HepG2 (cell line): ENCODE results near the gene RAB3A.

Experiments used
- ARID2 ChIP-seq: sonication (generic); formaldehyde crosslinking; IDR thresholded peaks from 2 replicates; pipeline ENCODE4 v1.8.1; 2022; ENCODE audit warnings: mild to moderate bottlenecking, missing genetic modification reagents, borderline replicate concordance
- ATF7 ChIP-seq, 2 experiments: fragments of 450-650 bp in 1 of 2; sonication (generic) in 1 of 2; formaldehyde crosslinking in 1 of 2; IDR thresholded peaks; 2 replicates each; pipeline versions ENCODE4 v1.4.0 to v1.6.1; 2016 to 2020; ENCODE audit warnings: antibody characterized with exemption in 1 of 2, mild to moderate bottlenecking in 1 of 2, missing genetic modification reagents in 1 of 2
- ELF4 ChIP-seq: sonication (generic); formaldehyde crosslinking; IDR thresholded peaks from 2 replicates; pipeline ENCODE4 v1.5.0; 2020; ENCODE audit warnings: missing genetic modification reagents, mild to moderate bottlenecking, moderate library complexity, borderline replicate concordance
- SP1 ChIP-seq, 2 experiments: fragments of 450-650 bp in 1 of 2; sonication (generic) in 1 of 2; formaldehyde crosslinking in 1 of 2; IDR thresholded peaks; 2 replicates each; pipeline versions ENCODE4 v1.4.0 to v1.6.1; 2016 to 2020; ENCODE audit warnings: missing genetic modification reagents in 1 of 2
- ZFP82 ChIP-seq: sonication (generic); formaldehyde crosslinking; IDR thresholded peaks from 2 replicates; pipeline ENCODE4 v1.5.1; 2020; ENCODE audit warnings: mild to moderate bottlenecking, missing genetic modification reagents, borderline replicate concordance
- ZNF24 ChIP-seq: fragments of 450-650 bp; IDR thresholded peaks from 2 replicates; pipeline ENCODE4 v1.6.1; 2017; ENCODE audit warnings: antibody characterized with exemption, mild to moderate bottlenecking
- ZNF549 ChIP-seq: sonication (generic); formaldehyde crosslinking; IDR thresholded peaks from 2 replicates; pipeline ENCODE4 v1.5.0; 2020; ENCODE audit warnings: missing genetic modification reagents
- TF ChIP-seq, protein P1 (sequence below): sonication (generic); formaldehyde crosslinking; IDR thresholded peaks from 2 replicates; pipeline ENCODE4 v1.8.0; 2022; ENCODE audit warnings: mild to moderate bottlenecking, missing genetic modification reagents
- TF ChIP-seq, protein P2 (sequence below): sonication (generic); formaldehyde crosslinking; IDR thresholded peaks from 2 replicates; pipeline ENCODE4 v1.5.1; 2020; ENCODE audit warnings: mild to moderate bottlenecking, missing genetic modification reagents, moderate library complexity
- TF ChIP-seq, protein P3 (sequence below): sonication (generic); formaldehyde crosslinking; IDR thresholded peaks from 2 replicates; pipeline ENCODE4 v1.4.0; 2020; ENCODE audit warnings: missing genetic modification reagents

DNA sequence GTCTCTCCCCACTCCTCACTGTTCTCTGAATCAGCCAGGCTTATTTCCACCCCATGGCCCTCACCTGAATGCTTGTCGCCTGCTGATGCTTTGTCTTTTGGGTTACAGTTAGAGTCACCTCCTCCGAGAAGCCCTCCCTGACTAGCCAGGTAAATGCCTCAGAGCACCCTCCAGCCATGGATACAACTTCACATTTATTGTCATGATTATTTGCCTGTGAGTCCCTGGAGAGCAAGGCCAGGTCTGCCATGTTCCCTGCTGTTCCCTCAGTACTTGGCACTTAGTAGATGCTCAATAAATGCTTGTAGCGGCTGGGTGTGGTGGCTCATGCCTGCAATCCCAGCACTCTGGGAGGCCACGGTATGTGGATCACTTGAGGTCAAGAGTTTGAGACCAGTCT is 26.1 kb upstream of the RAB3A start:
- TF ChIP-seq, protein P1, sequence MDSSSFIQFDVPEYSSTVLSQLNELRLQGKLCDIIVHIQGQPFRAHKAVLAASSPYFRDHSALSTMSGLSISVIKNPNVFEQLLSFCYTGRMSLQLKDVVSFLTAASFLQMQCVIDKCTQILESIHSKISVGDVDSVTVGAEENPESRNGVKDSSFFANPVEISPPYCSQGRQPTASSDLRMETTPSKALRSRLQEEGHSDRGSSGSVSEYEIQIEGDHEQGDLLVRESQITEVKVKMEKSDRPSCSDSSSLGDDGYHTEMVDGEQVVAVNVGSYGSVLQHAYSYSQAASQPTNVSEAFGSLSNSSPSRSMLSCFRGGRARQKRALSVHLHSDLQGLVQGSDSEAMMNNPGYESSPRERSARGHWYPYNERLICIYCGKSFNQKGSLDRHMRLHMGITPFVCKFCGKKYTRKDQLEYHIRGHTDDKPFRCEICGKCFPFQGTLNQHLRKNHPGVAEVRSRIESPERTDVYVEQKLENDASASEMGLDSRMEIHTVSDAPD (CRISPR knock-in tag), result no peak
- TF ChIP-seq, protein P2, sequence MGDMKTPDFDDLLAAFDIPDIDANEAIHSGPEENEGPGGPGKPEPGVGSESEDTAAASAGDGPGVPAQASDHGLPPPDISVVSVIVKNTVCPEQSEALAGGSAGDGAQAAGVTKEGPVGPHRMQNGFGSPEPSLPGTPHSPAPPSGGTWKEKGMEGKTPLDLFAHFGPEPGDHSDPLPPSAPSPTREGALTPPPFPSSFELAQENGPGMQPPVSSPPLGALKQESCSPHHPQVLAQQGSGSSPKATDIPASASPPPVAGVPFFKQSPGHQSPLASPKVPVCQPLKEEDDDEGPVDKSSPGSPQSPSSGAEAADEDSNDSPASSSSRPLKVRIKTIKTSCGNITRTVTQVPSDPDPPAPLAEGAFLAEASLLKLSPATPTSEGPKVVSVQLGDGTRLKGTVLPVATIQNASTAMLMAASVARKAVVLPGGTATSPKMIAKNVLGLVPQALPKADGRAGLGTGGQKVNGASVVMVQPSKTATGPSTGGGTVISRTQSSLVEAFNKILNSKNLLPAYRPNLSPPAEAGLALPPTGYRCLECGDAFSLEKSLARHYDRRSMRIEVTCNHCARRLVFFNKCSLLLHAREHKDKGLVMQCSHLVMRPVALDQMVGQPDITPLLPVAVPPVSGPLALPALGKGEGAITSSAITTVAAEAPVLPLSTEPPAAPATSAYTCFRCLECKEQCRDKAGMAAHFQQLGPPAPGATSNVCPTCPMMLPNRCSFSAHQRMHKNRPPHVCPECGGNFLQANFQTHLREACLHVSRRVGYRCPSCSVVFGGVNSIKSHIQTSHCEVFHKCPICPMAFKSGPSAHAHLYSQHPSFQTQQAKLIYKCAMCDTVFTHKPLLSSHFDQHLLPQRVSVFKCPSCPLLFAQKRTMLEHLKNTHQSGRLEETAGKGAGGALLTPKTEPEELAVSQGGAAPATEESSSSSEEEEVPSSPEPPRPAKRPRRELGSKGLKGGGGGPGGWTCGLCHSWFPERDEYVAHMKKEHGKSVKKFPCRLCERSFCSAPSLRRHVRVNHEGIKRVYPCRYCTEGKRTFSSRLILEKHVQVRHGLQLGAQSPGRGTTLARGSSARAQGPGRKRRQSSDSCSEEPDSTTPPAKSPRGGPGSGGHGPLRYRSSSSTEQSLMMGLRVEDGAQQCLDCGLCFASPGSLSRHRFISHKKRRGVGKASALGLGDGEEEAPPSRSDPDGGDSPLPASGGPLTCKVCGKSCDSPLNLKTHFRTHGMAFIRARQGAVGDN, result no peak
- TF ChIP-seq, protein P3, sequence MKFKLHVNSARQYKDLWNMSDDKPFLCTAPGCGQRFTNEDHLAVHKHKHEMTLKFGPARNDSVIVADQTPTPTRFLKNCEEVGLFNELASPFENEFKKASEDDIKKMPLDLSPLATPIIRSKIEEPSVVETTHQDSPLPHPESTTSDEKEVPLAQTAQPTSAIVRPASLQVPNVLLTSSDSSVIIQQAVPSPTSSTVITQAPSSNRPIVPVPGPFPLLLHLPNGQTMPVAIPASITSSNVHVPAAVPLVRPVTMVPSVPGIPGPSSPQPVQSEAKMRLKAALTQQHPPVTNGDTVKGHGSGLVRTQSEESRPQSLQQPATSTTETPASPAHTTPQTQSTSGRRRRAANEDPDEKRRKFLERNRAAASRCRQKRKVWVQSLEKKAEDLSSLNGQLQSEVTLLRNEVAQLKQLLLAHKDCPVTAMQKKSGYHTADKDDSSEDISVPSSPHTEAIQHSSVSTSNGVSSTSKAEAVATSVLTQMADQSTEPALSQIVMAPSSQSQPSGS (CRISPR knock-in tag), result no peak
- no peak for TF ChIP-seq ARID2 (CRISPR knock-in tag)
- no peak for TF ChIP-seq SP1 (IDR thresholded peaks at IDR 0.05)
- no peak for TF ChIP-seq SP1 (CRISPR knock-in tag; IDR thresholded peaks at IDR 0.05)
- TF ChIP-seq ZNF549 (CRISPR knock-in tag), result no peak
- no peak for TF ChIP-seq ZNF24
- no peak for TF ChIP-seq ATF7 (IDR thresholded peaks at IDR 0.05)
- TF ChIP-seq ATF7 (CRISPR knock-in tag; IDR thresholded peaks at IDR 0.05), result no peak
- TF ChIP-seq ZFP82, result no peak
- no peak for TF ChIP-seq ELF4 (CRISPR knock-in tag)
